AG09319 (cell line): ENCODE results near the gene MYO3B.

Experiments
- DNase-seq: peaks from one replicate; pipeline ENCODE4 v3.0.0-alpha.2; 2010; ENCODE audit warnings: low read depth; ENCODE audit errors: extremely low read depth
- TF ChIP-seq, protein P1 (sequence below): IDR thresholded peaks from 2 replicates; pipeline ENCODE4 v1.5.1; 2011; ENCODE audit warnings: low read depth, mild to moderate bottlenecking, inconsistent platforms, low read length, moderate library complexity

Gene MYO3B

DNA sequence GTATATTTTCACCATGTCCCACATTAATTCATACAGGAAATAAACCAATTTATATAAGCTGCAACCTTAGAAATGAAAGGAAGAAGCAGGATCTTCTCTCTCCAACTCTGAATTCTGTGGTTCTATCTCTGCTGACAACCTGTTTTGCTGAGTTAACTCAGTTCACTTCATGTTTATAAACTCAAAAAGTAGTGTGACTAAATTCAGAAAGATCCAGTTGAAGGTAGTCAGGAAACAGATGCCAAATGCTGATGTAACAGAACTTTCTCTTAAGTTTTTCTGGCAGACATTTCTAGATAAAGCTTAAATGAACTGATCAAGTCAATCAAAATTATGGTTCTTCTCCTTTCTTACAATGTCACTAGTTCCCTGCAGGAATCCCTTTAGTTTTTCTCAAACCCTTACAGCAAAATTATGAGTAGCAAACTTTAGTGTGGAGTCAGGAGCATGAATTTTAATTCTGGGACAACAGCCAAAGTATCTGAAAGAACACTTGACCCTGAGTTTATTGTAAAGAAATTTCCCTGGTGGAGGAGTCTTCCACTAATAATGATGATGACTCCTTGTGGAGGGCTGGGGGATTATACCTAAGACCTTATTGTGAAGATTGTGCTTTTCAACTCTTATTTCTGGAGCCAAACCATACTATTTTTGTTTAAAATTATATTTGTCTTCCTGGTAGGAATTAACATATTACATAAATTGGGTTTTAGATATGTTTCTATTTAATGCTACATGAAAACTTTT is 216.9 kb downstream of the MYO3B start:
- DNase-seq = no peak

DNA sequence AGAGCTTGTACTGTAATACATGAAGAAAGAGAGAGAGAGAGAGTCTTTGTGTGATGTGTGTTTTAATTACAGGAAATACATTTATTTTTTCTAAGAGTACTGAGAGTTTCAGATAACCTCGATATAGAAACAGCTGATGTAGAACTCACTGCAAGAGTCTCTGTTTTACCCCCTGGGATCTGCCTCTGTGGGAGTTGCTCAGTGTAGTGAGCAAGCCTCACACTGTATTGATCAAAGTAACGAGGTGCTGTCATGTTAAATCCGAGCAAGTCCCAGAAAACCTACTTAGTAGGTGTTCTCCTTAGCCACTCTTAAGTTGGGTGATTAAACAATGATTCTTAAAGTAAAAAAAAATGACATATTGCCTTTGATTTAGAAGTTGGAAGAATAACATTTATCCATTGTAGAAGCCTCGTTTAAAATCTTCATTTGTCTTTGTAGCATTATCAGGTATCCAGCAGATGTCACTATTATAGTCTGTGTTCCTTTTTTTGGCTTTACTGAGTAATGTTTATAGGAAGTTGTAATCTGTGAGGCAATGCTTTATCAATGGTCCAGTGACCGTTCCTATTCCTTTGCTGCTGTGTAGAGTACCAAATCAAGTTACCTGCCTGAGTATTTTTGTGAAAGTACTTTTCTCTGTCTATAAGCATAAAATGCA is 219.0 kb downstream of the MYO3B start:
- no peak for DNase-seq
- TF ChIP-seq, protein P1, sequence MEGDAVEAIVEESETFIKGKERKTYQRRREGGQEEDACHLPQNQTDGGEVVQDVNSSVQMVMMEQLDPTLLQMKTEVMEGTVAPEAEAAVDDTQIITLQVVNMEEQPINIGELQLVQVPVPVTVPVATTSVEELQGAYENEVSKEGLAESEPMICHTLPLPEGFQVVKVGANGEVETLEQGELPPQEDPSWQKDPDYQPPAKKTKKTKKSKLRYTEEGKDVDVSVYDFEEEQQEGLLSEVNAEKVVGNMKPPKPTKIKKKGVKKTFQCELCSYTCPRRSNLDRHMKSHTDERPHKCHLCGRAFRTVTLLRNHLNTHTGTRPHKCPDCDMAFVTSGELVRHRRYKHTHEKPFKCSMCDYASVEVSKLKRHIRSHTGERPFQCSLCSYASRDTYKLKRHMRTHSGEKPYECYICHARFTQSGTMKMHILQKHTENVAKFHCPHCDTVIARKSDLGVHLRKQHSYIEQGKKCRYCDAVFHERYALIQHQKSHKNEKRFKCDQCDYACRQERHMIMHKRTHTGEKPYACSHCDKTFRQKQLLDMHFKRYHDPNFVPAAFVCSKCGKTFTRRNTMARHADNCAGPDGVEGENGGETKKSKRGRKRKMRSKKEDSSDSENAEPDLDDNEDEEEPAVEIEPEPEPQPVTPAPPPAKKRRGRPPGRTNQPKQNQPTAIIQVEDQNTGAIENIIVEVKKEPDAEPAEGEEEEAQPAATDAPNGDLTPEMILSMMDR = peak; percentile 34

More for the DNA sequence above, 216.9 kb downstream of the MYO3B start:
- TF ChIP-seq, protein P1 = no peak

DNA sequence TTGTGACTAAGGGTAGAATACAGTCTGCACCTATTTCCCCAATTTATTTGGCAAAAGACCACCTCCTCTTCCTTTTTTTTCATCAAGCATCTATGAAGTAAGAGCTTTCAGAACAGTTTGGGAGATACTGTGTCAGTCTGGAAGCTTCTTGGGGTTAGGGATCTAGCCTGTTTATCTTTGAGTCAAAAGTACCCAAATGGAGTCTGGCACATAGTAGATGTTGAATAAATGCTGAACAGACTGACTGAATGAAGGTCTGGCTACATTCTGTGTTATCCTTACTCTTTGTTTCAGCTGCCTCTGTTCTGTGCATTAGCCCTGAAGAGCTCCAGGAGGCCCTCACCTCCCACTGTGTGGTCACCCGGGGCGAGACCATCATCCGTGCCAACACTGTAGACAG is 223.2 kb downstream of the MYO3B start:
- no peak for DNase-seq
- TF ChIP-seq, protein P1 = no peak

DNA sequence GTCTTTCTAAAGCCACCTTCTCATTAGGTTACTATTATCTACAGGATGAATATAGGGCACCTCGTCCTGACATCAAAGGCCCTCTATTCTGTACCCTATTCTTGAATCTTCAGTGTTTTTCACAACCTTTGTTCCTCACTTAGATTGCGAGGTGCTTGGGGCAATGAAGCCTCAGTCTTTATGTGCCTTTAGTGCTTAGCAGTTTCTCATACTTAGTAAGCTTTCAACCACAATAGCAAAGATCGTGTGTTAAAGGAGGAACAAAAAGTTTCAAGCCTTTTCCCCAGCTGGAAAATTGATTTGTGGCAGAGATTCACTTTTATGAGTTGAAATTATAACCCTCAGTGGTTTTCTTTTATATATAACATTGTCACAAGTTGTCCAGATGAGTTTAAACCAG is 226.9 kb downstream of the MYO3B start:
- TF ChIP-seq, protein P1 = no peak
- DNase-seq = no peak

DNA sequence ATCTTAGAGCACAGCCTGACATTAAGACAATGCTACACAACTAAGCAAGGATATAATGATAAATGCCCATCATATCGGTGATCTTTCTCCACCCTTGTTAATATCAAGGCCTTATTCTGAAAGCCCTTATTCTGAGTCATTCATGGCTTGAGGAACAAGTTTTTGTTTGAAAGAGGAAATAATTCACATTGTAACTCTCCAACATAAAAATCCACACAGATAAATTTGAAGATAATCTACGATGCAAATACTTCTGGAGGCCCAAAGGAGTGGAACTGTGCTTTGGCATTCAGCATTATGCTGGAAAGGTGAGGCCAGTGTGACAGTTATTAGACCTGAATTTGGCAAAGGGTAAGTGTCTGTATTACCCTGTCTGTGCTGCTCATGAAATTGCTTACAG is 227.4 kb downstream of the MYO3B start:
- TF ChIP-seq, protein P1 = no peak

DNA sequence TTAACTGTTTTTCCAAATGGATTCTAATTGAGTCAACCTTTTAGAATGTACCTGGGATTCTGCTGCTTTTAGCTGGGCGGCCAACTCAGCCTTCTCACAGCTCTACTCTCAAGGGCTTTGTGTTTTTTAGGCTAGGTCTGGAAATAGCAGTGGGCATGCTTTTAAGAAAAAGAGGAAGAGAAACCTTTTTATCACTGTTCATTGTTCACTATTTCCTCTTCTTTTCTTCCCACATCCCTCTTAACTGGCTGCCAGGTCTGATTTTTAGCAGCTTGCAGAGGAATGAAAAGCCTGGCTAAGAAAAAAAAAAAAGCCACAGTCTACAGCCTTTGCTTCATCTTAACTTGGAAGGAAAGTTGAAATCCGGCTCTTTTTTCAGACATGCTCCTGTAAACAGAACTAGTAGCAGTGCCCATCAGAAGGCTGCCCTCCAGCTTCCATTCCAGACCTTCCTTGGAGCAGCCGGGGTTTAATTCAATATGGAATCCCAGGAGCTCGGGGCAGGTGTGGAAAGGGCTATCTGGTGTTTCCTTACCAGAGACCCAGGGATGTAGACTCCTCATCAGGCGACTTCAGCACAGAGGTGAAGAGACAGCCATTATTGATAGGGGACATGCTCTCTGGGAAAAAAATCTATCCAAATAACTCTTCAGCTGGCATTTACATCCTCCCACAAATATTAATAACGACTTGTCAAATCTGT is 230.7 kb downstream of the MYO3B start:
- no peak for DNase-seq
- TF ChIP-seq, protein P1 = no peak

More for the DNA sequence above, 227.4 kb downstream of the MYO3B start:
- DNase-seq = no peak

DNA sequence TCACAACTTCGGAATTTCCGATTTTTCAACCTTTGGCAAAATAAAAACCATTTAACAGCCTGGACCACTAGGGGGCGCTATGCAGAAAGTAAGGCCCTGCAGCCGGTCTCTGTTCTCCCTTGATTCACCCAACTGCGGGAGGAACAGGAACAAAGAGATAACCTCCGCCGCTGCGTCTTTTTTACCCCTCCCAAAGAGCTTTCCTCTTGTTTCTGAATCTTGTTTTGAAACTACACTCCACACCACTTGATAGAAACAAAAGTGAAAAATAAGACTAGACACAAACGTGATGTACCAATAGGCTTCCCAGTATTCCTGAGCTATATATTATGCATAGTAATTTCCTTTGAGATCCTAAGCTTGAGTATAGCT is 231.2 kb downstream of the MYO3B start:
- TF ChIP-seq, protein P1 = peak; percentile 78
- DNase-seq = peak; percentile 44
